LNCaP clone FGC (cell line): Measurements from ENCODE around the gene ODF2.

ENCODE experiments used
- DNase-seq: peaks from one replicate; pipeline ENCODE4 v3.0.0-alpha.2; 2011; ENCODE audit warnings: low read depth
- H3K4me3 ChIP-seq: 2 replicates; pipeline ENCODE4 v1.5.1; 2011; ENCODE audit warnings: mild to moderate bottlenecking, low read depth, low read length, control low read depth
- TF ChIP-seq, protein P1 (sequence below): IDR thresholded peaks from 2 replicates; pipeline ENCODE4 v1.5.1; 2012; ENCODE audit warnings: mild to moderate bottlenecking; ENCODE audit not compliant: control insufficient read depth, insufficient read depth; ENCODE audit errors: extremely low read depth

ODF2 gene

DNA sequence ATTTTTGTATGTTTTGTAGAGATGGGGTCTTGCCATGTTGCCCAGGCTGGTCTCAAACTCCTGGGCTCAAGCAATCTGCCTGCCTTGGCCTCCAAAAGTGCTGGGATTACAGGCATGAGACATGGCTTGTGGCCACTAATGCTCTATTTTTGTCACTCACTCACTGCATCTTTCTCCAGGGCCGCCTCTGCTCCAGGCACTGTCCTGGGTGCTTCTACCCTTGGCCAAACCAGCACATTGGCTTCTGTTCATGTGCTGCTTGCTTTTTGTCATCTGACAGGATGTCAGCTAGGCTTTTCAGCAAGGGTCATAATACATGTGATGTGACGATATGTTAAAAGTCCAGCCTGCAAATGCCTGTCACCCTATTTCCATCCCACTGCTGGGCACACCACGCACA is 3.2 kb downstream of the ODF2 start:
- no peak for DNase-seq
- TF ChIP-seq, protein P1, sequence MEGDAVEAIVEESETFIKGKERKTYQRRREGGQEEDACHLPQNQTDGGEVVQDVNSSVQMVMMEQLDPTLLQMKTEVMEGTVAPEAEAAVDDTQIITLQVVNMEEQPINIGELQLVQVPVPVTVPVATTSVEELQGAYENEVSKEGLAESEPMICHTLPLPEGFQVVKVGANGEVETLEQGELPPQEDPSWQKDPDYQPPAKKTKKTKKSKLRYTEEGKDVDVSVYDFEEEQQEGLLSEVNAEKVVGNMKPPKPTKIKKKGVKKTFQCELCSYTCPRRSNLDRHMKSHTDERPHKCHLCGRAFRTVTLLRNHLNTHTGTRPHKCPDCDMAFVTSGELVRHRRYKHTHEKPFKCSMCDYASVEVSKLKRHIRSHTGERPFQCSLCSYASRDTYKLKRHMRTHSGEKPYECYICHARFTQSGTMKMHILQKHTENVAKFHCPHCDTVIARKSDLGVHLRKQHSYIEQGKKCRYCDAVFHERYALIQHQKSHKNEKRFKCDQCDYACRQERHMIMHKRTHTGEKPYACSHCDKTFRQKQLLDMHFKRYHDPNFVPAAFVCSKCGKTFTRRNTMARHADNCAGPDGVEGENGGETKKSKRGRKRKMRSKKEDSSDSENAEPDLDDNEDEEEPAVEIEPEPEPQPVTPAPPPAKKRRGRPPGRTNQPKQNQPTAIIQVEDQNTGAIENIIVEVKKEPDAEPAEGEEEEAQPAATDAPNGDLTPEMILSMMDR = no peak
- no peak overlapping the region for H3K4me3 ChIP-seq

- DNase-seq = no peak
- H3K4me3 ChIP-seq = no peak overlapping the region
- TF ChIP-seq, protein P1 = no peak
Observed at GRCh38 chr9:128469070-128469469, 13.3 kb downstream of the ODF2 start.

DNA sequence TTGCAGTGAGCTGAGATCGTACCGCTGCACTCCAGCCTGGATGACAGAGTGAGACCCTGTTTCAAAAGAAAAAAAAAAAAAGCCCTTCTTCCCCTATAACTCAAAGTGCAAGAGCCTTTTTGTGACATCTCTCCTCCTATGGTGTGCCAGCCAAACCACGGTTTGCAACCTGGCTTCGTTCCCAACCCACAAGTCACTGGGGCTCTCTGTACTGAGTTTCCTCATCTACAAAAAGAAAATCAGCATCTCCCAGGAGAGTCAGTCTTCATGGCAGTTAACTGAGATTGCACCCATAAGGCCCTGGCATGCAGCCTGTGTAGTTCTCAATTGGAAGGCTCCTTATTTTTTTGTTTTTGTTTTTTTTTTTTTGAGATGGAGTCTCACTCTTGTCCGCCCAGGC is 14.8 kb downstream of the ODF2 start:
- no peak for DNase-seq
- H3K4me3 ChIP-seq = no peak overlapping the region
- TF ChIP-seq, protein P1 = no peak

- no peak overlapping the region for H3K4me3 ChIP-seq
- TF ChIP-seq, protein P1 = no peak
- DNase-seq = no peak
Observed at GRCh38 chr9:128473104-128473503, 17.3 kb downstream of the ODF2 start.

GRCh38 chr9:128475867-128476266 is 20.1 kb downstream of the ODF2 start:
- no peak overlapping the region for H3K4me3 ChIP-seq
- TF ChIP-seq, protein P1 = no peak
- DNase-seq = no peak

DNA sequence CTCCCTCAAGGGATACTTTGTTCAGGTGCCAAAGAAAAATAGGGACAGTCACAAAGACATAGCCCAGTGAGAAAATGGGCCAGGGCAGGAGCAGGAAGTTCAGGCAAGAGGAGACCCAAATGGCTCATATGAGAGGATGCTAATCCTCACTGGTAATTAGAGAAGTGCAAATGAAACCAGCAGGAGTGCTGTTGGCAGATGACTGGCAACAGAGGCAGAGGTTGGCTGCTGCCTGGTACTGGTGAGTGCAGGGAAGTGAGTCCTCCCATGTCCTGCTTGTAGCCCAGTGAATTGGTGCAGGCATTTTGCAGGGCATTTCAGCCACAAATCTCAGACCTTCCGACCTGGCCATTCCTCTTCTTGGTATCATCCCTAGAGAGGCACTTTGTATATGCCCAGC is 23.5 kb downstream of the ODF2 start:
- TF ChIP-seq, protein P1 = no peak
- no peak for DNase-seq
- no peak overlapping the region for H3K4me3 ChIP-seq

DNA sequence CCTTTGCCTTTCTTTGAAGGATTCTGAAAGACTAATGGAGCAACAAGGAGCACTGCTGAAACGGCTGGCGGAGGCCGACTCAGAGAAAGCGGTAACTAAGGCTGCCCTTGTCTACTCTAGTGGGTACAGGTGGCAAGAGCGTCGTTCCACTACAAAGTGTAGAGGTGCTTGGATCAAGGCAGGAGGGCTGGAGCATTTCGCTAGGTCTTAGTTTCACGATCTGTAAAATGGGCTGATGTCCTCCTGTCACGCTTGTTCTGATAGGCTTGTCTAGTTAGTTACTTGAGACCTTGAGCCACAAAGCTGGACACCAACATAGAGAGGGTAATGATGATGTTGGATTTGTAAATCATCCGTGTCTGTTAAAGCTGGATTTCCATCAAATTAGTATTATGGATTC is 25.8 kb downstream of the ODF2 start:
- no peak overlapping the region for H3K4me3 ChIP-seq
- TF ChIP-seq, protein P1 = no peak
- DNase-seq = no peak
